Measurements from ENCODE around the gene GRM8. TPM values are rescaled to one million over a fixed set of nuclear protein-coding genes. Genes with fewer than 3 reads are reported as not detected.

GRM8 gene
- total RNA-seq, 1 experiment from 2014 or later = 0.40 TPM

- intact Hi-C loops (cut with micrococcal nuclease; ENCODE audit: unreplicated experiment) = no loop called here
- peaks cover 9% of the 10 kb centered on the region for H3K4me1 Mint-ChIP-seq (ENCODE audit: low read depth, unreplicated experiment)
- peaks cover 6% of the 10 kb centered on the region for H3K9me3 Mint-ChIP-seq (ENCODE audit: low read depth, unreplicated experiment)
- CTCF ChIA-PET = no interaction called here
- H3K36me3 Mint-ChIP-seq (ENCODE audit: insufficient read depth, unreplicated experiment) = no peaks in the 10 kb centered on the region
- BruUV-seq (replicated peaks) = no TSS peak
- TF ChIP-seq CTCF (IDR thresholded peaks at IDR 0.05; ENCODE audit: unreplicated experiment) = no peak
- H3K27me3 Mint-ChIP-seq (ENCODE audit: unreplicated experiment) = peaks cover 19% of the 10 kb centered on the region
- DNase-seq = no peak
- no peak overlapping the region for H3K27ac Mint-ChIP-seq (ENCODE audit: unreplicated experiment)
- no peak overlapping the region for H3K4me3 Mint-ChIP-seq (ENCODE audit: low read depth, unreplicated experiment)
Measured at GRCh38 chr7:127018889-127019288, 233.9 kb downstream of the GRM8 start.

- no peaks in the 10 kb centered on the region for H3K36me3 Mint-ChIP-seq (ENCODE audit: insufficient read depth, unreplicated experiment)
- H3K27ac Mint-ChIP-seq (ENCODE audit: unreplicated experiment) = no peak overlapping the region
- H3K4me1 Mint-ChIP-seq (ENCODE audit: low read depth, unreplicated experiment) = peaks cover 9% of the 10 kb centered on the region
- H3K27me3 Mint-ChIP-seq (ENCODE audit: unreplicated experiment) = peaks cover 24% of the 10 kb centered on the region
- intact Hi-C loops (cut with micrococcal nuclease; ENCODE audit: unreplicated experiment) = no loop called here
- H3K9me3 Mint-ChIP-seq (ENCODE audit: low read depth, unreplicated experiment) = peaks cover 6% of the 10 kb centered on the region
- H3K4me3 Mint-ChIP-seq (ENCODE audit: low read depth, unreplicated experiment) = no peak overlapping the region
- no peak for DNase-seq
- CTCF ChIA-PET = no interaction called here
- TF ChIP-seq CTCF (IDR thresholded peaks at IDR 0.05; ENCODE audit: unreplicated experiment) = no peak
- no TSS peak for BruUV-seq (replicated peaks)
Measured at GRCh38 chr7:127017196-127017595, 235.5 kb downstream of the GRM8 start.

- no peak for DNase-seq
- H3K4me3 Mint-ChIP-seq (ENCODE audit: low read depth, unreplicated experiment) = no peak overlapping the region
- H3K27ac Mint-ChIP-seq (ENCODE audit: unreplicated experiment) = no peak overlapping the region
- no peaks in the 10 kb centered on the region for H3K4me1 Mint-ChIP-seq (ENCODE audit: low read depth, unreplicated experiment)
- no peaks in the 10 kb centered on the region for H3K27me3 Mint-ChIP-seq (ENCODE audit: unreplicated experiment)
- intact Hi-C loops (cut with micrococcal nuclease; ENCODE audit: unreplicated experiment) = no loop called here
- no peaks in the 10 kb centered on the region for H3K9me3 Mint-ChIP-seq (ENCODE audit: low read depth, unreplicated experiment)
- no peaks in the 10 kb centered on the region for H3K36me3 Mint-ChIP-seq (ENCODE audit: insufficient read depth, unreplicated experiment)
- BruUV-seq (replicated peaks) = no TSS peak
- CTCF ChIA-PET = no interaction called here
- no peak for TF ChIP-seq CTCF (IDR thresholded peaks at IDR 0.05; ENCODE audit: unreplicated experiment)
Measured at GRCh38 chr7:127000725-127001124, 252.0 kb downstream of the GRM8 start.

GRCh38 chr7:126996659-126997058 lies 256.1 kb downstream of the GRM8 start:
- Mint-ChIP-seq H3K27me3 (ENCODE audit: unreplicated experiment) (no peaks in the 10 kb centered on the region), H3K4me3 (ENCODE audit: low read depth, unreplicated experiment) (no peak overlapping the region), H3K36me3 (ENCODE audit: insufficient read depth, unreplicated experiment) (no peaks in the 10 kb centered on the region), H3K9me3 (ENCODE audit: low read depth, unreplicated experiment) (no peaks in the 10 kb centered on the region), H3K27ac (ENCODE audit: unreplicated experiment) (no peak overlapping the region), H3K4me1 (ENCODE audit: low read depth, unreplicated experiment) (no peaks in the 10 kb centered on the region)
- BruUV-seq (replicated peaks) = no TSS peak
- no peak for TF ChIP-seq CTCF (IDR thresholded peaks at IDR 0.05; ENCODE audit: unreplicated experiment)
- DNase-seq = no peak
- CTCF ChIA-PET = interaction anchor here (0.6 kb wide), 1 partner anchor 438 kb away, joined by 9 read pairs; no protein-coding TSS in a partner anchor
- intact Hi-C loops (cut with micrococcal nuclease; ENCODE audit: unreplicated experiment) = no loop called here
